ENCODE measurements around the gene OR5B17.

OR5B17 gene

DNA sequence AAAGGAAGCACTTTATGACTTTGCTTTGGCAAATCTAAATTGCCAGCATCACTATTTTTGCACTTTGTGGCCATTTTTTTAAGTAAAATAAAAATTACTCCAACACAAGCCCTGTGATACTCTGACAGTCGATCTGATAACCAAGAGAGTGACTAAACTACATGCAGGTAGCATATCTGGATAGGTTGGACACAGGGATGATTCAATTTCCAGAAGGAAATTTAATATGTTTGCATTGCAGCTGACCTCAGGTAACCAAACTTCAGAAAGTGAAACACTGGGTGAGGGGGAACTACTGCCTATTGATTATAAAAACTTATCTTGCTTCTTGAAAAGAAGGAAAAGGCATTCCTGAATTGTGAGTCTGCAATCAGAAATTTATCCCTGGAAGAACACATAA, 33.9 kb upstream of the OR5B17 start:
- no peaks in the 10 kb centered on the region for H3K36me3 ChIP-seq (ENCODE audit: insufficient read depth)
- H3K4me1 ChIP-seq (ENCODE audit: low read depth, poor library complexity, severe bottlenecking): no peaks in the 10 kb centered on the region
- H3K27ac ChIP-seq: no peak overlapping the region
- no peak overlapping the region for H2AFZ ChIP-seq (ENCODE audit: low read depth)
- H4K20me1 ChIP-seq (ENCODE audit: insufficient read depth): no peaks in the 10 kb centered on the region
- no peaks in the 10 kb centered on the region for H3K79me2 ChIP-seq (ENCODE audit: insufficient read depth, low read depth)
- H3K27me3 ChIP-seq (ENCODE audit: insufficient read depth, low read depth): no peaks in the 10 kb centered on the region
- TF ChIP-seq, protein P1, sequence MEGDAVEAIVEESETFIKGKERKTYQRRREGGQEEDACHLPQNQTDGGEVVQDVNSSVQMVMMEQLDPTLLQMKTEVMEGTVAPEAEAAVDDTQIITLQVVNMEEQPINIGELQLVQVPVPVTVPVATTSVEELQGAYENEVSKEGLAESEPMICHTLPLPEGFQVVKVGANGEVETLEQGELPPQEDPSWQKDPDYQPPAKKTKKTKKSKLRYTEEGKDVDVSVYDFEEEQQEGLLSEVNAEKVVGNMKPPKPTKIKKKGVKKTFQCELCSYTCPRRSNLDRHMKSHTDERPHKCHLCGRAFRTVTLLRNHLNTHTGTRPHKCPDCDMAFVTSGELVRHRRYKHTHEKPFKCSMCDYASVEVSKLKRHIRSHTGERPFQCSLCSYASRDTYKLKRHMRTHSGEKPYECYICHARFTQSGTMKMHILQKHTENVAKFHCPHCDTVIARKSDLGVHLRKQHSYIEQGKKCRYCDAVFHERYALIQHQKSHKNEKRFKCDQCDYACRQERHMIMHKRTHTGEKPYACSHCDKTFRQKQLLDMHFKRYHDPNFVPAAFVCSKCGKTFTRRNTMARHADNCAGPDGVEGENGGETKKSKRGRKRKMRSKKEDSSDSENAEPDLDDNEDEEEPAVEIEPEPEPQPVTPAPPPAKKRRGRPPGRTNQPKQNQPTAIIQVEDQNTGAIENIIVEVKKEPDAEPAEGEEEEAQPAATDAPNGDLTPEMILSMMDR (conservative IDR thresholded peaks at IDR 0.05; ENCODE audit: low read depth, low read length): no peak
- no peak overlapping the region for H3K4me3 ChIP-seq (IDR thresholded peaks at IDR 0.05; ENCODE audit: insufficient read depth, low read depth, low read length)
- H3K4me2 ChIP-seq: no peak overlapping the region
- H3K9ac ChIP-seq: no peak overlapping the region

DNA sequence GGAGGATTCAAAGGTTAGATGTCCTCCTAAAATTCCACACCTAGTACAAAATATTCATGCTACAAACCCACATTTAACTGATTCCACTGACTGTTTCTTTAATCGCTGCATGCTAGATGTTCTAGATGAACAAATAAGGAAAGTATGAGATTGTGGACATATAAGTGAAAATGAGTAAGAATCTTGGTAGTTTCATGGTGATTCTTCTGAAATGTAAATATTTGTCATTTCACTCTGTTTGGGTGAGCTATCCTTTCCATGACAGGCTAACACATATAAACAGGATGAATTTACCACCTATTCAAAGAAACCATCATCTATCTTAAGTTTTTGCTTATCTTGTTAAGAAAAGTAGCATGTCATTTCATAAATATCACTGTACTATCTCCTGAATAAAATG, 33.0 kb upstream of the OR5B17 start:
- Histone ChIP-seq H2AFZ (ENCODE audit: low read depth) (no peak overlapping the region), H3K4me2 (no peak overlapping the region)
- TF ChIP-seq, protein P1 (conservative IDR thresholded peaks at IDR 0.05; ENCODE audit: low read depth, low read length): no peak

DNA sequence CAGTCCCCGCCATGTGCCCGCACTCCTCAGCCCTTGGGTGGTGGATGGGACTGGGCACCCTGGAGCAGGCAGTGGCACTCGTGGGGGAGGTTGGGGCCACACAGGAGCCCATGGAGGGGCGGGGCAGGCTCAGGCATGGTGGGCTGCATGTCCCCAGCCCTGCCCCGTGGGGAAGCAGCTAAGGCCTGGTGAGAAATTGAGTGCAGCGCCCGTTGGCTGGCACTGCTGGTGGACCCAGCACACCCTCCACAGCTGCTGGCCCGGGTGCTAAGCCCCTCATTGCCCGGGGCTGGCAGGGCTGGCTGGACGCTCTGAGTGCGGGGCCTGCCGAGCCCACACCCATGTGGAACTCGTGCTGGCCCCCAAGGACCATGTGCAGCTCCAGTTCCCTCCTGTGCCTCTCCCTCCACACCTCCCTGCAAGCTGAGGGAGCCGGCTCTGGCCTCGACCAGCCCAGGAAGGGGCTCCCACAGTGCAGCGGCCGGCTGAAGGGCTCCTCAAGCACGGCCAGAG, 31.7 kb upstream of the OR5B17 start:
- TF ChIP-seq, protein P1 (conservative IDR thresholded peaks at IDR 0.05; ENCODE audit: low read depth, low read length): no peak
- no peaks in the 10 kb centered on the region for H3K36me3 ChIP-seq (ENCODE audit: insufficient read depth)
- no peak overlapping the region for H2AFZ ChIP-seq (ENCODE audit: low read depth)
- no peak overlapping the region for H3K9ac ChIP-seq
- H3K4me3 ChIP-seq (IDR thresholded peaks at IDR 0.05; ENCODE audit: insufficient read depth, low read depth, low read length): no peak overlapping the region
- no peaks in the 10 kb centered on the region for H3K27me3 ChIP-seq (ENCODE audit: insufficient read depth, low read depth)
- H3K4me1 ChIP-seq (ENCODE audit: low read depth, poor library complexity, severe bottlenecking): no peaks in the 10 kb centered on the region
- H3K27ac ChIP-seq: no peak overlapping the region
- H3K4me2 ChIP-seq: no peak overlapping the region
- H4K20me1 ChIP-seq (ENCODE audit: insufficient read depth): no peaks in the 10 kb centered on the region
- H3K79me2 ChIP-seq (ENCODE audit: insufficient read depth, low read depth): no peaks in the 10 kb centered on the region

More for the DNA sequence above, 33.0 kb upstream of the OR5B17 start:
- Histone ChIP-seq H3K36me3 (ENCODE audit: insufficient read depth) (no peaks in the 10 kb centered on the region), H3K4me3 (IDR thresholded peaks at IDR 0.05; ENCODE audit: insufficient read depth, low read depth, low read length) (no peak overlapping the region), H4K20me1 (ENCODE audit: insufficient read depth) (no peaks in the 10 kb centered on the region), H3K4me1 (ENCODE audit: low read depth, poor library complexity, severe bottlenecking) (no peaks in the 10 kb centered on the region), H3K79me2 (ENCODE audit: insufficient read depth, low read depth) (no peaks in the 10 kb centered on the region), H3K9ac (no peak overlapping the region), H3K27me3 (ENCODE audit: insufficient read depth, low read depth) (no peaks in the 10 kb centered on the region), H3K27ac (no peak overlapping the region)

DNA sequence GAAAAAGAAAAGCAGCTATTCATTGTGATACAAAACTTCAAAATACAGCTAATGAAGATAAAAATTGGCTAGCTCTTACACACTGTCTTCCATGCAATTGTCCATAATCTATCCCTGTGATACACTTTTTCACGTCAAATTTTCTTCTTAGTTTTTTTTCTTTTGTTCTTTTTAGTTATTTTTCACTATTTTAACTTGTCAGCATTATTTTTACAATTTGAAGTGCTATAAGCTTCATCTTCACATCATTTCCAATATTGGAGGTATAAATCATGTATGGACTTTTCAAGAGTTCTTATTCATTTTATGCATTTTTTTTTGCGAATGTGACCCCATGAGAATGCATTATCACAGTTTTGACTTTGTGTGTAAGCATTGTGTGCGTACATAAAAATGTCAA, 4.1 kb downstream of the OR5B17 start:
- Histone ChIP-seq H3K36me3 (ENCODE audit: insufficient read depth) (no peaks in the 10 kb centered on the region), H3K79me2 (ENCODE audit: insufficient read depth, low read depth) (no peaks in the 10 kb centered on the region), H3K9ac (no peak overlapping the region), H3K4me2 (no peak overlapping the region), H2AFZ (ENCODE audit: low read depth) (no peak overlapping the region), H3K4me1 (ENCODE audit: low read depth, poor library complexity, severe bottlenecking) (no peaks in the 10 kb centered on the region), H3K27ac (no peak overlapping the region), H4K20me1 (ENCODE audit: insufficient read depth) (no peaks in the 10 kb centered on the region), H3K4me3 (IDR thresholded peaks at IDR 0.05; ENCODE audit: insufficient read depth, low read depth, low read length) (no peak overlapping the region), H3K27me3 (ENCODE audit: insufficient read depth, low read depth) (no peaks in the 10 kb centered on the region)
- TF ChIP-seq, protein P1 (conservative IDR thresholded peaks at IDR 0.05; ENCODE audit: low read depth, low read length): no peak
